Vagina (tissue), 2 donors: ENCODE data around the gene LMCD1. TPM values are rescaled to one million over a fixed set of nuclear protein-coding genes. Genes with fewer than 3 reads are reported as not detected.

Experiments
- DNase-seq, 2 donors: peaks; one replicate each; pipeline ENCODE4 v3.0.0-alpha.2; 2017; ENCODE audit errors: extremely low spot score in 2 of 2
- H3K27ac ChIP-seq: fragments of 200-600 bp; sonication (generic); one replicate; pipeline ENCODE4 v1.5.1; 2019
- H3K27me3 ChIP-seq: fragments of 200-600 bp; sonication (generic); one replicate; pipeline ENCODE4 v1.5.1; 2019
- H3K36me3 ChIP-seq, 2 donors: fragments of 200-600 bp; sonication (generic); one replicate each; pipeline ENCODE4 v1.5.1; 2017 to 2019
- H3K4me1 ChIP-seq: fragments of 200-600 bp; sonication (generic); one replicate; pipeline ENCODE4 v1.5.1; 2019
- H3K4me3 ChIP-seq, 2 donors: fragments of 200-600 bp; sonication (generic); 1 replicate in 1 of 2; 2 replicates in 1 of 2; pipeline ENCODE4 v1.5.1; 2016 to 2019
- H3K9me3 ChIP-seq: fragments of 200-600 bp; sonication (generic); one replicate; pipeline ENCODE4 v1.5.1; 2019
- CTCF ChIP-seq, 3 experiments: fragments of 450-650 bp in 2 of 3; fragments of 200-600 bp in 1 of 3; sonication (generic) in 1 of 3; IDR thresholded peaks; one replicate each; pipeline ENCODE4 v1.5.1; 2017 to 2019; ENCODE audit warnings: antibody characterized with exemption in 3 of 3, mild to moderate bottlenecking in 2 of 3, moderate library complexity in 2 of 3
- POLR2A ChIP-seq, 2 donors: fragments of 450-650 bp; IDR thresholded peaks; one replicate each; pipeline ENCODE4 v1.6.1; 2017; ENCODE audit warnings: antibody characterized with exemption in 2 of 2, mild to moderate bottlenecking in 2 of 2, moderate library complexity in 2 of 2
- POLR2AphosphoS5 ChIP-seq, 2 donors: sonication (generic); formaldehyde crosslinking; IDR thresholded peaks; one replicate each; pipeline ENCODE4 v1.9.0; 2017; ENCODE audit warnings: antibody characterized with exemption in 2 of 2, mild to moderate bottlenecking in 2 of 2, low read depth in 1 of 2; ENCODE audit not compliant: insufficient read depth in 1 of 2
- intact Hi-C: fragments of 100-400 bp; cut with DNase I; formaldehyde crosslinking; loops from one replicate; pipeline ENCODE4 v1.15.1; 2023
- total RNA-seq: library from RNA; depleted of rRNA; stranded (reverse); fragments of >200 nt; gene quantifications from one replicate; pipeline ENCODE4 v1.2.3, GENCODE V29; 2016

LMCD1 gene
- total RNA-seq, 1 donor from 2014 or later, result 78.3 TPM

- peaks cover 0 to under 1% of the 10 kb centered on the region in 2 donors for H3K36me3 ChIP-seq
- H3K4me3 ChIP-seq, result no peak overlapping the region
- no peaks in the 10 kb centered on the region for H3K9me3 ChIP-seq
- peaks cover 8% of the 10 kb centered on the region for H3K4me1 ChIP-seq
- H3K27me3 ChIP-seq, result no peaks in the 10 kb centered on the region
- DNase-seq, result peak in 1 of 2 donors; percentile 14
- intact Hi-C loops, result no loop called here
- no peak for TF ChIP-seq POLR2AphosphoS5 (IDR thresholded peaks at IDR 0.05; ENCODE audit: insufficient read depth in 1 of 2, low read depth in 1 of 2)
- no peak for TF ChIP-seq CTCF (IDR thresholded peaks at IDR 0.05)
- no peak for TF ChIP-seq POLR2A (IDR thresholded peaks at IDR 0.05)
- no peak overlapping the region for H3K27ac ChIP-seq
Observed at GRCh38 chr3:8563597-8563996, 62.0 kb downstream of the LMCD1 start.

- no peak for TF ChIP-seq POLR2AphosphoS5 (IDR thresholded peaks at IDR 0.05; ENCODE audit: insufficient read depth in 1 of 2, low read depth in 1 of 2)
- TF ChIP-seq POLR2A (IDR thresholded peaks at IDR 0.05), result no peak
- no peak for TF ChIP-seq CTCF (IDR thresholded peaks at IDR 0.05)
- peaks cover 0 to 10% of the 10 kb centered on the region in 2 donors for H3K36me3 ChIP-seq
- intact Hi-C loops, result no loop called here
Observed at GRCh38 chr3:8565376-8565775, 63.8 kb downstream of the LMCD1 start.

GRCh38 chr3:8567784-8568575, 66.4 kb downstream of the LMCD1 start:
- intact Hi-C loops, result no loop called here
- Histone ChIP-seq H3K4me3 (no peak overlapping the region), H3K27ac (no peak overlapping the region), H3K9me3 (no peaks in the 10 kb centered on the region), H3K27me3 (no peaks in the 10 kb centered on the region), H3K4me1 (peaks cover under 1% of the 10 kb centered on the region), H3K36me3 (peaks cover 0 to 10% of the 10 kb centered on the region in 2 donors)
- TF ChIP-seq POLR2AphosphoS5 (IDR thresholded peaks at IDR 0.05; ENCODE audit: insufficient read depth in 1 of 2, low read depth in 1 of 2) (no peak), POLR2A (IDR thresholded peaks at IDR 0.05) (no peak), CTCF (IDR thresholded peaks at IDR 0.05) (no peak)
- no peak for DNase-seq

More at GRCh38 chr3:8565376-8565775, 63.8 kb downstream of the LMCD1 start:
- H3K27me3 ChIP-seq, result no peaks in the 10 kb centered on the region
- DNase-seq, result no peak
- H3K4me3 ChIP-seq, result no peak overlapping the region
- H3K9me3 ChIP-seq, result no peaks in the 10 kb centered on the region
- peaks cover 8% of the 10 kb centered on the region for H3K4me1 ChIP-seq
- H3K27ac ChIP-seq, result no peak overlapping the region

GRCh38 chr3:8571256-8571655, 69.6 kb downstream of the LMCD1 start:
- no peak for DNase-seq
- no peak for TF ChIP-seq POLR2AphosphoS5 (IDR thresholded peaks at IDR 0.05; ENCODE audit: insufficient read depth in 1 of 2, low read depth in 1 of 2)
- no peak for TF ChIP-seq POLR2A (IDR thresholded peaks at IDR 0.05)
- TF ChIP-seq CTCF (IDR thresholded peaks at IDR 0.05), result no peak
- H3K4me1 ChIP-seq, result peaks cover 28% of the 10 kb centered on the region
- H3K4me3 ChIP-seq, result no peak overlapping the region
- intact Hi-C loops, result no loop called here
- no peak overlapping the region for H3K27ac ChIP-seq
- no peaks in the 10 kb centered on the region for H3K27me3 ChIP-seq
- H3K9me3 ChIP-seq, result no peaks in the 10 kb centered on the region
- peaks cover 0 to 10% of the 10 kb centered on the region in 2 donors for H3K36me3 ChIP-seq

GRCh38 chr3:8573342-8573926, 71.8 kb downstream of the LMCD1 start:
- no peak for TF ChIP-seq CTCF (IDR thresholded peaks at IDR 0.05)
- no peak for TF ChIP-seq POLR2A (IDR thresholded peaks at IDR 0.05)
- TF ChIP-seq POLR2AphosphoS5 (IDR thresholded peaks at IDR 0.05; ENCODE audit: insufficient read depth in 1 of 2, low read depth in 1 of 2), result no peak
- H3K4me3 ChIP-seq, result no peak overlapping the region
- H3K27ac ChIP-seq, result no peak overlapping the region
- no peak for DNase-seq
- peaks cover 0 to 10% of the 10 kb centered on the region in 2 donors for H3K36me3 ChIP-seq
- no peaks in the 10 kb centered on the region for H3K27me3 ChIP-seq
- peaks cover 28% of the 10 kb centered on the region for H3K4me1 ChIP-seq
- H3K9me3 ChIP-seq, result no peaks in the 10 kb centered on the region
- intact Hi-C loops, result no loop called here
